Ovary (tissue), 9 donors: ENCODE results near the gene C20orf202. TPM values are rescaled to one million over a fixed set of nuclear protein-coding genes. Genes with fewer than 3 reads are reported as not detected.
"Not testable (repeated sequence)": the region's sequence is repeated elsewhere in the genome, so short reads cannot be mapped to it uniquely, and the experiment has no call there.

Experiments used
- DNase-seq, 5 donors: peaks; one replicate each; pipeline ENCODE4 v3.0.0-alpha.2; 2019 to 2020
- H3K27ac ChIP-seq, 2 donors: fragments of 200-600 bp; one replicate each; pipeline versions ENCODE4 v1.5.1 to v1.8.0; 2019 to 2022
- H3K27me3 ChIP-seq: fragments of 200-600 bp; one replicate; pipeline ENCODE4 v1.8.0; 2022
- H3K36me3 ChIP-seq: fragments of 200-600 bp; sonication (generic); one replicate; pipeline ENCODE4 v1.5.1; 2019
- H3K4me1 ChIP-seq: one replicate; pipeline ENCODE4 v1.8.1; 2013; ENCODE audit warnings: mild to moderate bottlenecking, moderate library complexity; ENCODE audit not compliant: insufficient read depth
- H3K4me3 ChIP-seq: fragments of 200-600 bp; sonication (generic); one replicate; pipeline ENCODE4 v1.5.1; 2017
- H3K9me3 ChIP-seq, 2 donors: fragments of 200-600 bp in 1 of 2; sonication (generic) in 1 of 2; one replicate each; pipeline versions ENCODE4 v1.5.1 to v1.8.1; 2013 to 2019; ENCODE audit warnings: mild to moderate bottlenecking in 1 of 2, moderate library complexity in 1 of 2
- CTCF ChIP-seq, 3 donors: fragments of 450-650 bp in 2 of 3; fragments of 200-600 bp in 1 of 3; IDR thresholded peaks; one replicate each; pipeline versions ENCODE4 v1.5.1 to v1.8.0; 2016 to 2022; ENCODE audit warnings: antibody characterized with exemption in 3 of 3, mild to moderate bottlenecking in 1 of 3
- EP300 ChIP-seq: sonication (generic); formaldehyde crosslinking; IDR thresholded peaks from one replicate; pipeline ENCODE4 v1.6.1; 2017; ENCODE audit warnings: antibody characterized with exemption
- POLR2A ChIP-seq: fragments of 450-650 bp; IDR thresholded peaks from one replicate; pipeline ENCODE4 v1.6.1; 2017; ENCODE audit warnings: antibody characterized with exemption, mild to moderate bottlenecking, moderate library complexity
- WGBS, 3 donors: extraction: QIAGEN DNeasy Blood & Tissue Kit in 1 of 3; methylation state at CpG; one replicate each; pipeline versions ENCODE4 v1.1.5 to v1.1.7; 2013 to 2017; 5-methylcytosine and 5-hydroxymethylcytosine counted together
- intact Hi-C, 4 donors: fragments of 100-400 bp; cut with DNase I; formaldehyde crosslinking; loops; one replicate each; pipeline versions ENCODE4 v1.11.0 to v1.15.1; 2022 to 2023
- polyA plus RNA-seq, 2 donors: library from polyadenylated mRNA; stranded (reverse); fragments of 200-250 nt in 1 of 2; fragments of 350-450 nt in 1 of 2; fragmentation: Illumina TruSeq in 1 of 2; extraction: RNeasy Lipid Tissue Mini Kit (QIAGEN cat#74804) in 1 of 2; gene quantifications; one replicate each; pipeline ENCODE4 v1.2.3, GENCODE V29; 2013 to 2014
- total RNA-seq, 7 donors: library from RNA; depleted of rRNA in 2 of 7; stranded (reverse); fragments of >200 nt in 2 of 7; fragmentation: NEBNext Ultra II Directional in 3 of 7; extraction: Animal tissue kit (Norgen Biotek cat#: 25700) in 3 of 7; gene quantifications; one replicate each; pipeline versions ENCODE4 v1.1.0 to v1.2.4, GENCODE V29; 2016 to 2023
- donor health status: DM: no; HTN: no; CAD: no; lungs with moderate emphysema.
- donor health status: DM: no; HTN: no; CAD: no.
- donor health status: Bipolar disorder and iron deficiency.
- donor health status: DM: yes; HTN: yes; CAD: no.
- donor health status: DM: no; HTN: no; CAD: no.
- donor health status: DM: yes; HTN: yes; CAD: no.

The C20orf202 gene
- total and polyA plus RNA-seq, 9 donors = 0.18 to 0.58 (median 0.29) TPM; not detected in 1

GRCh38 chr20:1247689-1248088 is 44.4 kb downstream of the C20orf202 start:
- H3K4me3 ChIP-seq = no peak overlapping the region
- TF ChIP-seq POLR2A = no peak
- TF ChIP-seq EP300 = no peak
- TF ChIP-seq CTCF (IDR thresholded peaks at IDR 0.05) = no peak
- intact Hi-C loops = no loop called here

GRCh38 chr20:1250282-1250681 is 47.0 kb downstream of the C20orf202 start:
- H3K36me3 ChIP-seq, intact Hi-C loops, H3K9me3 ChIP-seq, H3K27ac ChIP-seq, H3K27me3 ChIP-seq, H3K4me1 ChIP-seq, DNase-seq, H3K4me3 ChIP-seq: not testable (repeated sequence)
- 94 to 98% (median 97%) methylated on average over 2 of the region's 2 CpGs for WGBS, 3 donors

More at GRCh38 chr20:1247689-1248088, 44.4 kb downstream of the C20orf202 start:
- Histone ChIP-seq H3K27ac (no peak overlapping the region), H3K4me1 (no peaks in the 10 kb centered on the region), H3K9me3 (no peaks in the 10 kb centered on the region), H3K27me3 (no peaks in the 10 kb centered on the region), H3K36me3 (no peaks in the 10 kb centered on the region)
- DNase-seq = no peak

GRCh38 chr20:1252416-1252815 is 49.2 kb downstream of the C20orf202 start:
- H3K9me3 ChIP-seq = no peaks in the 10 kb centered on the region
- no peak for TF ChIP-seq EP300
- TF ChIP-seq CTCF (IDR thresholded peaks at IDR 0.05) = no peak
- no peak for TF ChIP-seq POLR2A
- no peaks in the 10 kb centered on the region for H3K4me1 ChIP-seq
- 53 to 72% (median 63%) methylated on average over 3 of the region's 3 CpGs for whole genome bisulfite sequencing, 3 donors
- intact Hi-C loops = no loop called here
- no peaks in the 10 kb centered on the region for H3K36me3 ChIP-seq
- no peak for DNase-seq
- H3K27ac ChIP-seq = no peak overlapping the region
- no peak overlapping the region for H3K4me3 ChIP-seq
- no peaks in the 10 kb centered on the region for H3K27me3 ChIP-seq

- H3K27me3 ChIP-seq = no peaks in the 10 kb centered on the region
- H3K36me3 ChIP-seq = no peaks in the 10 kb centered on the region
- no peak overlapping the region for H3K27ac ChIP-seq
- 29 to 36% (median 33%) methylated on average over 2 of the region's 2 CpGs for WGBS, 3 donors
- intact Hi-C loops = no loop called here
- no peak for DNase-seq
- TF ChIP-seq POLR2A (no peak), EP300 (no peak), CTCF (IDR thresholded peaks at IDR 0.05) (no peak)
- no peaks in the 10 kb centered on the region for H3K9me3 ChIP-seq
- no peaks in the 10 kb centered on the region for H3K4me1 ChIP-seq
- H3K4me3 ChIP-seq = no peak overlapping the region
These were observed 51.0 kb downstream of the C20orf202 start for GRCh38 chr20:1254254-1254653.

- Histone ChIP-seq H3K27ac (no peak overlapping the region), H3K36me3 (no peaks in the 10 kb centered on the region), H3K4me1 (no peaks in the 10 kb centered on the region), H3K9me3 (no peaks in the 10 kb centered on the region), H3K4me3 (no peak overlapping the region), H3K27me3 (no peaks in the 10 kb centered on the region)
- WGBS, 3 donors = 89 to 95% (median 90%) methylated on average over 2 of the region's 2 CpGs
- DNase-seq = no peak
- intact Hi-C loops = no loop called here
- TF ChIP-seq CTCF (IDR thresholded peaks at IDR 0.05) (no peak), POLR2A (no peak), EP300 (no peak)
These were observed 52.4 kb downstream of the C20orf202 start for GRCh38 chr20:1255675-1256074.

Other genes with a start within 250 kb of the C20orf202 start
- gene RSPO4, start 201.1 kb upstream of the C20orf202 start, total RNA-seq = under 1 TPM in 4 of 7 donors, not detected in 3; 0.07 to 0.53 (median 0.40) TPM
- under 1 TPM in 1 of 2 donors, not detected in 1; 0.04 TPM for gene RSPO4, start 201.1 kb upstream of the C20orf202 start, polyA plus RNA-seq
- 100 to 1,000 TPM in 6 of 7 donors, 10 to 100 TPM in 1; 33.4 to 163 (median 127) TPM for gene PSMF1, start 84.9 kb upstream of the C20orf202 start, total RNA-seq
- gene PSMF1, start 84.9 kb upstream of the C20orf202 start, polyA plus RNA-seq = 100 to 1,000 TPM in 1 of 2 donors, 10 to 100 TPM in 1; 81.5 to 140 TPM
- 1 to 10 TPM in 4 of 7 donors, under 1 TPM in 2, not detected in 1; 0.33 to 1.7 (median 1.1) TPM for gene TMEM74B, start 18.5 kb upstream of the C20orf202 start, total RNA-seq
- under 1 TPM; 0.72 to 0.99 TPM for gene TMEM74B, start 18.5 kb upstream of the C20orf202 start, polyA plus RNA-seq
- not detected for gene RAD21L1, start 22.6 kb downstream of the C20orf202 start, total RNA-seq
- not detected for gene RAD21L1, start 22.6 kb downstream of the C20orf202 start, polyA plus RNA-seq
- 1 to 10 TPM; 2.4 to 6.8 (median 4.1) TPM for gene SNPH, start 62.8 kb downstream of the C20orf202 start, total RNA-seq
- gene SNPH, start 62.8 kb downstream of the C20orf202 start, polyA plus RNA-seq = 1 to 10 TPM; 1.5 to 1.7 TPM
- 10 to 100 TPM in 1 of 7 donors, 1 to 10 TPM in 6; 2.7 to 34.7 (median 4.0) TPM for gene SDCBP2, start 125.7 kb downstream of the C20orf202 start, total RNA-seq
- gene SDCBP2, start 125.7 kb downstream of the C20orf202 start, polyA plus RNA-seq = 1 to 10 TPM in 1 of 2 donors, under 1 TPM in 1; 0.92 to 3.4 TPM
- 100 to 1,000 TPM in 6 of 7 donors, 10 to 100 TPM in 1; 64.7 to 258 (median 151) TPM for gene FKBP1A, start 189.6 kb downstream of the C20orf202 start, total RNA-seq
- 100 to 1,000 TPM; 154 to 697 TPM for gene FKBP1A, start 189.6 kb downstream of the C20orf202 start, polyA plus RNA-seq